Endothelial cell of umbilical vein (primary cell): ENCODE results near the gene UGT1A9. TPM values are rescaled to one million over a fixed set of nuclear protein-coding genes. Genes with fewer than 3 reads are reported as not detected.

ENCODE experiments used
- BruUV-seq: library from RNA; stranded (reverse); fragments of 400-500 nt; replicated peaks from 2 replicates; lab custom pipeline; 2021; lab: Mats Ljungman, UMichigan
- CTCF ChIA-PET: fragments of 300-600, 350-600 bp; sonication (Branson Sonifier 250); formaldehyde crosslinking; loops from one replicate; lab custom pipeline; 2021; ENCODE audit warnings: antibody characterized with exemption, inconsistent platforms; lab: Charles Lee
- POLR2A ChIA-PET: fragments of 300-600, 350-600 bp; sonication (Branson Sonifier 250); formaldehyde crosslinking; loops from one replicate; lab custom pipeline; 2021; ENCODE audit warnings: antibody characterized with exemption, inconsistent platforms; lab: Charles Lee
- DNase-seq: peaks from one replicate; pipeline ENCODE4 v3.0.0-alpha.2; 2011; ENCODE audit warnings: low read depth, low spot score
- FAIRE-seq: peaks from 2 replicates; lab custom pipeline; 2011; peaks lifted over from hg19 to GRCh38; lab: Jason Lieb, UNC
- H2AFZ ChIP-seq: 2 replicates; pipeline ENCODE4 v1.6.0; 2012; ENCODE audit warnings: low read depth, low read length, control low read depth, inconsistent platforms
- H3K27ac ChIP-seq: 2 replicates; pipeline ENCODE4 v1.5.1; 2011; ENCODE audit warnings: low read depth, mild to moderate bottlenecking, control low read depth, low read length, moderate library complexity; ENCODE audit not compliant: insufficient read depth
- H3K27me3 ChIP-seq, 2 experiments: 2 replicates each; pipeline versions ENCODE4 v1.6.0 to v1.6.1; 2011; ENCODE audit warnings: low read length in 2 of 2, mixed read lengths in 1 of 2; ENCODE audit not compliant: control insufficient read depth in 2 of 2, insufficient read depth in 2 of 2
- H3K36me3 ChIP-seq, 2 experiments: 2 replicates in 1 of 2; 3 replicates in 1 of 2; pipeline ENCODE4 v1.5.1; 2011; ENCODE audit warnings: low read length in 2 of 2, mild to moderate bottlenecking in 1 of 2, moderate library complexity in 1 of 2; ENCODE audit not compliant: control insufficient read depth in 2 of 2, insufficient read depth in 2 of 2; ENCODE audit errors: extremely low read depth in 1 of 2
- H3K4me1 ChIP-seq: 3 replicates; pipeline ENCODE4 v1.5.1; 2011; ENCODE audit warnings: mild to moderate bottlenecking, low read length; ENCODE audit not compliant: control insufficient read depth, insufficient read depth; ENCODE audit errors: extremely low read depth
- H3K4me2 ChIP-seq: 2 replicates; pipeline ENCODE4 v1.6.1; 2011; ENCODE audit warnings: low read length, control low read depth, mixed read lengths; ENCODE audit not compliant: insufficient read depth
- H3K4me3 ChIP-seq, 3 experiments: fragments of 200-600 bp in 1 of 3; sonication (generic), shearing (Covaris generic) in 1 of 3; replicated peaks in 1 of 3; 2 replicates each; pipeline ENCODE4 v1.5.1; 2011 to 2016; ENCODE audit warnings: control low read depth in 3 of 3, low read length in 3 of 3, mild to moderate bottlenecking in 2 of 3, inconsistent platforms in 1 of 3, low read depth in 1 of 3, moderate library complexity in 1 of 3; ENCODE audit not compliant: insufficient read depth in 1 of 3
- H3K79me2 ChIP-seq: 2 replicates; pipeline ENCODE4 v1.6.0; 2012; ENCODE audit warnings: low read length, inconsistent platforms; ENCODE audit not compliant: control insufficient read depth, insufficient read depth
- H3K9ac ChIP-seq: replicated peaks from 2 replicates; pipeline ENCODE3; 2011; ENCODE audit warnings: low read length, control low read depth; ENCODE audit not compliant: insufficient read depth; ENCODE audit errors: extremely low read depth
- H3K9me1 ChIP-seq: replicated peaks from 3 replicates; pipeline ENCODE4 v1.6.0; 2011; ENCODE audit warnings: mild to moderate bottlenecking, low read length; ENCODE audit not compliant: control insufficient read depth, insufficient read depth; ENCODE audit errors: extremely low read depth
- H3K9me3 ChIP-seq: replicated peaks from 2 replicates; pipeline ENCODE4 v1.5.1; 2012; ENCODE audit warnings: low read length, inconsistent platforms; ENCODE audit not compliant: control insufficient read depth, insufficient read depth
- H4K20me1 ChIP-seq: replicated peaks from 2 replicates; pipeline ENCODE3; 2011; ENCODE audit warnings: mild to moderate bottlenecking, low read length; ENCODE audit not compliant: control insufficient read depth, insufficient read depth; ENCODE audit errors: extremely low read depth
- EZH2 ChIP-seq: IDR thresholded peaks from 2 replicates; pipeline ENCODE4 v1.6.1; 2012; ENCODE audit warnings: borderline replicate concordance, low read depth, mild to moderate bottlenecking, moderate library complexity, low read length, inconsistent platforms; ENCODE audit not compliant: severe bottlenecking
- FOS ChIP-seq: IDR thresholded peaks from 2 replicates; pipeline ENCODE4 v1.6.1; 2011; ENCODE audit warnings: mild to moderate bottlenecking, low read length, moderate library complexity, borderline replicate concordance; ENCODE audit not compliant: insufficient read depth
- GATA2 ChIP-seq: IDR thresholded peaks from 2 replicates; pipeline ENCODE4 v1.7.0; 2011; ENCODE audit warnings: low read depth, mild to moderate bottlenecking, moderate library complexity, mixed read lengths, low read length; ENCODE audit not compliant: insufficient read length, insufficient read depth
- JUN ChIP-seq: IDR thresholded peaks from 2 replicates; pipeline ENCODE4 v1.6.1; 2011; ENCODE audit warnings: borderline replicate concordance, low read depth; ENCODE audit not compliant: insufficient read length, insufficient read depth
- MYC ChIP-seq: IDR thresholded peaks from one replicate; pipeline ENCODE4 v1.6.1; 2011; ENCODE audit warnings: mild to moderate bottlenecking, low read depth, low read length
- POLR2A ChIP-seq: IDR thresholded peaks from 2 replicates; pipeline ENCODE4 v1.6.1; 2012; ENCODE audit warnings: low read depth, mild to moderate bottlenecking, control low read depth, low read length
- POLR2AphosphoS5 ChIP-seq: IDR thresholded peaks from 2 replicates; pipeline ENCODE4 v1.6.1; 2012; ENCODE audit warnings: low read depth, mild to moderate bottlenecking, control low read depth, low read length, moderate library complexity; ENCODE audit not compliant: insufficient read depth
- dilution Hi-C: fragments of 300-500 bp; cut with MboI; formaldehyde crosslinking; loops from one replicate; pipeline ENCODE4 v1.15.0; 2019; ENCODE audit warnings: low sequenced_read_pairs; ENCODE audit not compliant: extremely low pct_ligation_motif_present
- intact Hi-C: fragments of 100-400 bp; cut with micrococcal nuclease; formaldehyde crosslinking; loops from one replicate; pipeline ENCODE4 v1.10.0; 2022
- polyA plus RNA-seq, 4 experiments: library from polyadenylated mRNA; depleted of rRNA in 3 of 4; stranded (reverse) in 3 of 4; unstranded in 1 of 4; fragments of >200 nt; gene quantifications; 2 replicates each; pipeline versions ENCODE4 v1.2.1 to v1.2.3, GENCODE V29; 2011 to 2012; ENCODE audit warnings: missing spikeins in 1 of 4
- total RNA-seq: library from RNA; stranded (reverse); gene quantifications from 2 replicates; pipeline ENCODE4 v1.2.3, GENCODE V29; 2021
- TF ChIP-seq, protein P1 (sequence below): IDR thresholded peaks from 2 replicates; pipeline ENCODE4 v1.6.1; 2011; ENCODE audit not compliant: insufficient read depth, insufficient read length
- TF ChIP-seq, protein P2 (sequence below), 2 donors: IDR thresholded peaks; 1 replicate in 1 of 2; 2 replicates in 1 of 2; pipeline ENCODE4 v1.5.1; 2011; ENCODE audit warnings: low read length in 2 of 2, mild to moderate bottlenecking in 2 of 2, moderate library complexity in 2 of 2, control low read depth in 1 of 2, inconsistent platforms in 1 of 2, low read depth in 1 of 2; ENCODE audit not compliant: insufficient read depth in 1 of 2; ENCODE audit errors: extremely low read depth in 1 of 2

Gene UGT1A9
- total and polyA plus RNA-seq, 2 donors (not counting 3 experiments of a cell fraction or from before 2014, with no cell fraction given) = not detected

DNA sequence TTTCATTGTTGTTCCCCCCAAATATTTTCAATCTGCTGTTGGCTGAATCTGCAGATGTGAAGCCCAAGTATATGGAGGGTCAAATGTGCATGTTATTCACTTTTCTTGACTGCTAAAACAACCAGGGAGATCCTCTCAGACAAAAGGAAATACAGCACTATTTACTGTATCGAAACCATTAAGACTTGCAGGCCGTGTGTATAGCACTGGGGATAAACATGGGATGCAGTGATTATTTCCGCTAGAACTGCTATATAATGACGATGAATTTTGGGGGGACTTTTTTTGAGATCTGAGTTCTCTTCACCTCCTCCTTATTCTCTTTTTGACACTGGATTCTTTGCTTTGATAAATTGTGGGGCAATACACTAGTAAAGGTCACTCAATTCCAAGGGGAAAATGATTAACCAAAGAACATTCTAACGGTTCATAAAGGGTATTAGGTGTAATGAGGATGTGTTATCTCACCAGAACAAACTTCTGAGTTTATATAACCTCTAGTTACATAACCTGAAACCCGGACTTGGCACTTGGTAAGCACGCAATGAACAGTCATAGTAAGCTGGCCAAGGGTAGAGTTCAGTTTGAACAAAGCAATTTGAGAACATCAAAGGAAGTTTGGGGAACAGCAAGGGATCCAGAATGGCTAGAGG lies 84.9 kb downstream of the UGT1A9 start:
- Histone ChIP-seq H4K20me1 (no peaks in the 10 kb centered on the region), H3K79me2 (no peaks in the 10 kb centered on the region), H3K27ac (no peak overlapping the region), H3K9me1 (no peaks in the 10 kb centered on the region), H3K4me3 (no peak overlapping the region), H3K4me1 (no peaks in the 10 kb centered on the region), H3K9me3 (no peaks in the 10 kb centered on the region), H3K9ac (no peak overlapping the region), H3K36me3 (no peaks in the 10 kb centered on the region), H3K4me2 (no peak overlapping the region), H2AFZ (no peak overlapping the region), H3K27me3 (peaks cover 0 to 3% of the 10 kb centered on the region in 2 experiments)
- intact Hi-C loops (no loop called here), dilution Hi-C loops (no loop called here)
- ChIA-PET POLR2A (no interaction called here), CTCF (no interaction called here)
- TF ChIP-seq JUN (no peak), POLR2AphosphoS5 (no peak), POLR2A (no peak), EZH2 (no peak), FOS (no peak), MYC (no peak), GATA2 (no peak)
- TF ChIP-seq, protein P1, sequence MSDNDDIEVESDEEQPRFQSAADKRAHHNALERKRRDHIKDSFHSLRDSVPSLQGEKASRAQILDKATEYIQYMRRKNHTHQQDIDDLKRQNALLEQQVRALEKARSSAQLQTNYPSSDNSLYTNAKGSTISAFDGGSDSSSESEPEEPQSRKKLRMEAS = no peak
- TF ChIP-seq, protein P2, sequence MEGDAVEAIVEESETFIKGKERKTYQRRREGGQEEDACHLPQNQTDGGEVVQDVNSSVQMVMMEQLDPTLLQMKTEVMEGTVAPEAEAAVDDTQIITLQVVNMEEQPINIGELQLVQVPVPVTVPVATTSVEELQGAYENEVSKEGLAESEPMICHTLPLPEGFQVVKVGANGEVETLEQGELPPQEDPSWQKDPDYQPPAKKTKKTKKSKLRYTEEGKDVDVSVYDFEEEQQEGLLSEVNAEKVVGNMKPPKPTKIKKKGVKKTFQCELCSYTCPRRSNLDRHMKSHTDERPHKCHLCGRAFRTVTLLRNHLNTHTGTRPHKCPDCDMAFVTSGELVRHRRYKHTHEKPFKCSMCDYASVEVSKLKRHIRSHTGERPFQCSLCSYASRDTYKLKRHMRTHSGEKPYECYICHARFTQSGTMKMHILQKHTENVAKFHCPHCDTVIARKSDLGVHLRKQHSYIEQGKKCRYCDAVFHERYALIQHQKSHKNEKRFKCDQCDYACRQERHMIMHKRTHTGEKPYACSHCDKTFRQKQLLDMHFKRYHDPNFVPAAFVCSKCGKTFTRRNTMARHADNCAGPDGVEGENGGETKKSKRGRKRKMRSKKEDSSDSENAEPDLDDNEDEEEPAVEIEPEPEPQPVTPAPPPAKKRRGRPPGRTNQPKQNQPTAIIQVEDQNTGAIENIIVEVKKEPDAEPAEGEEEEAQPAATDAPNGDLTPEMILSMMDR (IDR thresholded peaks at IDR 0.05; ENCODE audit: extremely low read depth in 1 of 2, insufficient read depth in 1 of 2, low read depth in 1 of 2, low read length in 2 of 2) = no peak
- FAIRE-seq (no peak), DNase-seq (no peak)
- BruUV-seq = no TSS peak
